GM23338 (cell line): Measurements from ENCODE around the gene MCOLN2. TPM values are rescaled to one million over a fixed set of nuclear protein-coding genes. Genes with fewer than 3 reads are reported as not detected.
"Not testable (repeated sequence)": the region's sequence is repeated elsewhere in the genome, so short reads cannot be mapped to it uniquely, and the experiment has no call there.

Experiments
- ATAC-seq: fragments of 200-7000 bp; cut with Tn5 transposase; 3 replicates; pipeline ENCODE4 v1.9.1; 2020
- DNase-seq: peaks from one replicate; pipeline ENCODE4 v3.0.0-alpha.2; 2015; ENCODE audit warnings: low spot score
- H2AFZ ChIP-seq: fragments of 200-600 bp; sonication (generic); 2 replicates; pipeline ENCODE4 v1.8.0; 2016; ENCODE audit warnings: antibody characterized with exemption, mild to moderate bottlenecking, moderate library complexity
- H3F3A ChIP-seq: fragments of 200-600 bp; sonication (generic); replicated peaks from 2 replicates; pipeline ENCODE4 v1.8.0; 2017; ENCODE audit warnings: antibody characterized with exemption, mixed run types, low read depth
- H3K27ac ChIP-seq: fragments of 200-600 bp; sonication (generic); 2 replicates; pipeline ENCODE4 v1.6.1; 2016; ENCODE audit warnings: low read depth
- H3K27me3 ChIP-seq: fragments of 200-600 bp; sonication (generic); 2 replicates; pipeline ENCODE4 v1.8.0; 2016; ENCODE audit warnings: mild to moderate bottlenecking, mixed run types, moderate library complexity; ENCODE audit not compliant: insufficient read depth
- H3K36me3 ChIP-seq: fragments of 200-600 bp; sonication (generic); 2 replicates; pipeline ENCODE4 v1.8.0; 2016; ENCODE audit warnings: mild to moderate bottlenecking; ENCODE audit not compliant: insufficient read depth
- H3K4me1 ChIP-seq: fragments of 200-600 bp; sonication (generic); 2 replicates; pipeline ENCODE4 v1.8.0; 2016; ENCODE audit warnings: mild to moderate bottlenecking, moderate library complexity; ENCODE audit not compliant: insufficient read depth
- H3K4me2 ChIP-seq: fragments of 200-600 bp; sonication (generic); 2 replicates; pipeline ENCODE4 v1.7.1; 2017; ENCODE audit warnings: mixed run types
- H3K4me3 ChIP-seq: fragments of 200-600 bp; sonication (generic); 2 replicates; pipeline ENCODE4 v1.6.1; 2016; ENCODE audit warnings: mixed run types
- H3K79me2 ChIP-seq: fragments of 200-600 bp; sonication (generic); replicated peaks from 2 replicates; pipeline ENCODE4 v1.8.0; 2017; ENCODE audit warnings: mild to moderate bottlenecking; ENCODE audit not compliant: insufficient read depth
- H3K9me2 ChIP-seq: fragments of 200-600 bp; sonication (generic); 2 replicates; pipeline ENCODE4 v1.8.0; 2017; ENCODE audit not compliant: insufficient read depth
- H4K20me1 ChIP-seq: fragments of 200-600 bp; sonication (generic); replicated peaks from 2 replicates; pipeline ENCODE4 v1.8.0; 2017; ENCODE audit warnings: mild to moderate bottlenecking; ENCODE audit not compliant: insufficient read depth
- H3K27ac Mint-ChIP-seq: 2 replicates; pipeline ENCODE4 v1.8.0; 2020; ENCODE audit warnings: inconsistent platforms, mild to moderate bottlenecking, moderate library complexity, mixed read lengths
- H3K27me3 Mint-ChIP-seq: 3 replicates; pipeline ENCODE4 v1.8.0; 2022; ENCODE audit warnings: low read depth, mild to moderate bottlenecking, moderate library complexity, mixed read lengths, inconsistent platforms; ENCODE audit not compliant: insufficient read depth, poor library complexity
- H3K36me3 Mint-ChIP-seq: 3 replicates; pipeline ENCODE4 v1.8.0; 2021; ENCODE audit warnings: low read depth, mild to moderate bottlenecking, inconsistent platforms, moderate library complexity, mixed read lengths
- H3K4me1 Mint-ChIP-seq: 3 replicates; pipeline ENCODE4 v1.8.0; 2020; ENCODE audit warnings: mild to moderate bottlenecking, inconsistent platforms, mixed read lengths
- H3K4me3 Mint-ChIP-seq: 3 replicates; pipeline ENCODE4 v1.8.0; 2021; ENCODE audit warnings: moderate library complexity, mild to moderate bottlenecking, inconsistent platforms, mixed read lengths
- H3K9me3 Mint-ChIP-seq: 3 replicates; pipeline ENCODE4 v1.8.0; 2020; ENCODE audit warnings: moderate library complexity, mild to moderate bottlenecking, inconsistent platforms, mixed read lengths
- CTCF ChIP-seq, 2 experiments: fragments of 200-600 bp in 1 of 2; sonication (generic) in 1 of 2; conservative IDR thresholded peaks; 2 replicates each; pipeline versions ENCODE4 v1.5.1 to v1.6.1; 2016 to 2017; ENCODE audit warnings: antibody characterized with exemption in 2 of 2, low read depth in 2 of 2, mild to moderate bottlenecking in 2 of 2, moderate library complexity in 1 of 2
- JUNB ChIP-seq: IDR thresholded peaks from one replicate; pipeline ENCODE4 v1.6.1; 2016; ENCODE audit warnings: antibody characterized with exemption; ENCODE audit not compliant: unreplicated experiment
- NANOG ChIP-seq: IDR thresholded peaks from 2 replicates; pipeline ENCODE4 v1.6.1; 2016; ENCODE audit warnings: antibody characterized with exemption, borderline replicate concordance
- ZNF114 ChIP-seq: fragments of 250-450 bp; sonication (Bioruptor Pico); IDR thresholded peaks from 2 replicates; pipeline ENCODE4 v1.5.0; 2020; ENCODE audit warnings: mild to moderate bottlenecking, moderate library complexity
- polyA plus RNA-seq: library from polyadenylated mRNA; unstranded; fragments of >200 nt; fragmentation: Nextera tagmentation; extraction: Ambion mirVana; gene quantifications from 2 replicates; pipeline ENCODE4 v1.2.1, GENCODE V29; 2016
- total RNA-seq: library from RNA; depleted of rRNA; stranded (reverse); fragments of >200 nt; shearing (Covaris generic); gene quantifications from 2 replicates; pipeline ENCODE4 v1.2.3, GENCODE V29; 2014
- TF ChIP-seq, protein P1 (sequence below): fragments of 250-450 bp; sonication (Bioruptor Pico); IDR thresholded peaks from 2 replicates; pipeline ENCODE4 v1.5.0; 2020; ENCODE audit warnings: mild to moderate bottlenecking, moderate library complexity

The MCOLN2 gene
- total and polyA plus RNA-seq, 2 experiments from 2014 or later: 2.7 to 10.0 TPM

DNA sequence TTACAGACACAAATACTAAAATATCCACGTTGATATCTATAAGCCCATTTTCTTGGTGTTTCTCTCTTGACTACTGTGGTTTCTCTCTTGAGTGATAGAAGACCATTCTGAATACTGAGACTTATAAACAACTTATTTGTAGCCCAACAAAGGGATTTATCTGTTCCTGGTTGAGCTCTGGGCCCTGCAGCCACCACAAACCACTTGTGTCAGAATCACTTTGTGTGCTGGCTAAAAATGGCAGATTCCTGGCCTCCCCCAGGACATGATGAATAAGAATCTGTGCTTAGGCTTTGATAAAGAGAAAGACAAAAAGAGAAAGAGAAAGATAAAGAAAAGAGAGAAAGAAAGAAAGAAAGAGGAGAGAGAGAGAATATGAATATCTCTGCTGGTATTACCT is 18.9 kb upstream of the MCOLN2 start (continued):
- TF ChIP-seq, protein P1, sequence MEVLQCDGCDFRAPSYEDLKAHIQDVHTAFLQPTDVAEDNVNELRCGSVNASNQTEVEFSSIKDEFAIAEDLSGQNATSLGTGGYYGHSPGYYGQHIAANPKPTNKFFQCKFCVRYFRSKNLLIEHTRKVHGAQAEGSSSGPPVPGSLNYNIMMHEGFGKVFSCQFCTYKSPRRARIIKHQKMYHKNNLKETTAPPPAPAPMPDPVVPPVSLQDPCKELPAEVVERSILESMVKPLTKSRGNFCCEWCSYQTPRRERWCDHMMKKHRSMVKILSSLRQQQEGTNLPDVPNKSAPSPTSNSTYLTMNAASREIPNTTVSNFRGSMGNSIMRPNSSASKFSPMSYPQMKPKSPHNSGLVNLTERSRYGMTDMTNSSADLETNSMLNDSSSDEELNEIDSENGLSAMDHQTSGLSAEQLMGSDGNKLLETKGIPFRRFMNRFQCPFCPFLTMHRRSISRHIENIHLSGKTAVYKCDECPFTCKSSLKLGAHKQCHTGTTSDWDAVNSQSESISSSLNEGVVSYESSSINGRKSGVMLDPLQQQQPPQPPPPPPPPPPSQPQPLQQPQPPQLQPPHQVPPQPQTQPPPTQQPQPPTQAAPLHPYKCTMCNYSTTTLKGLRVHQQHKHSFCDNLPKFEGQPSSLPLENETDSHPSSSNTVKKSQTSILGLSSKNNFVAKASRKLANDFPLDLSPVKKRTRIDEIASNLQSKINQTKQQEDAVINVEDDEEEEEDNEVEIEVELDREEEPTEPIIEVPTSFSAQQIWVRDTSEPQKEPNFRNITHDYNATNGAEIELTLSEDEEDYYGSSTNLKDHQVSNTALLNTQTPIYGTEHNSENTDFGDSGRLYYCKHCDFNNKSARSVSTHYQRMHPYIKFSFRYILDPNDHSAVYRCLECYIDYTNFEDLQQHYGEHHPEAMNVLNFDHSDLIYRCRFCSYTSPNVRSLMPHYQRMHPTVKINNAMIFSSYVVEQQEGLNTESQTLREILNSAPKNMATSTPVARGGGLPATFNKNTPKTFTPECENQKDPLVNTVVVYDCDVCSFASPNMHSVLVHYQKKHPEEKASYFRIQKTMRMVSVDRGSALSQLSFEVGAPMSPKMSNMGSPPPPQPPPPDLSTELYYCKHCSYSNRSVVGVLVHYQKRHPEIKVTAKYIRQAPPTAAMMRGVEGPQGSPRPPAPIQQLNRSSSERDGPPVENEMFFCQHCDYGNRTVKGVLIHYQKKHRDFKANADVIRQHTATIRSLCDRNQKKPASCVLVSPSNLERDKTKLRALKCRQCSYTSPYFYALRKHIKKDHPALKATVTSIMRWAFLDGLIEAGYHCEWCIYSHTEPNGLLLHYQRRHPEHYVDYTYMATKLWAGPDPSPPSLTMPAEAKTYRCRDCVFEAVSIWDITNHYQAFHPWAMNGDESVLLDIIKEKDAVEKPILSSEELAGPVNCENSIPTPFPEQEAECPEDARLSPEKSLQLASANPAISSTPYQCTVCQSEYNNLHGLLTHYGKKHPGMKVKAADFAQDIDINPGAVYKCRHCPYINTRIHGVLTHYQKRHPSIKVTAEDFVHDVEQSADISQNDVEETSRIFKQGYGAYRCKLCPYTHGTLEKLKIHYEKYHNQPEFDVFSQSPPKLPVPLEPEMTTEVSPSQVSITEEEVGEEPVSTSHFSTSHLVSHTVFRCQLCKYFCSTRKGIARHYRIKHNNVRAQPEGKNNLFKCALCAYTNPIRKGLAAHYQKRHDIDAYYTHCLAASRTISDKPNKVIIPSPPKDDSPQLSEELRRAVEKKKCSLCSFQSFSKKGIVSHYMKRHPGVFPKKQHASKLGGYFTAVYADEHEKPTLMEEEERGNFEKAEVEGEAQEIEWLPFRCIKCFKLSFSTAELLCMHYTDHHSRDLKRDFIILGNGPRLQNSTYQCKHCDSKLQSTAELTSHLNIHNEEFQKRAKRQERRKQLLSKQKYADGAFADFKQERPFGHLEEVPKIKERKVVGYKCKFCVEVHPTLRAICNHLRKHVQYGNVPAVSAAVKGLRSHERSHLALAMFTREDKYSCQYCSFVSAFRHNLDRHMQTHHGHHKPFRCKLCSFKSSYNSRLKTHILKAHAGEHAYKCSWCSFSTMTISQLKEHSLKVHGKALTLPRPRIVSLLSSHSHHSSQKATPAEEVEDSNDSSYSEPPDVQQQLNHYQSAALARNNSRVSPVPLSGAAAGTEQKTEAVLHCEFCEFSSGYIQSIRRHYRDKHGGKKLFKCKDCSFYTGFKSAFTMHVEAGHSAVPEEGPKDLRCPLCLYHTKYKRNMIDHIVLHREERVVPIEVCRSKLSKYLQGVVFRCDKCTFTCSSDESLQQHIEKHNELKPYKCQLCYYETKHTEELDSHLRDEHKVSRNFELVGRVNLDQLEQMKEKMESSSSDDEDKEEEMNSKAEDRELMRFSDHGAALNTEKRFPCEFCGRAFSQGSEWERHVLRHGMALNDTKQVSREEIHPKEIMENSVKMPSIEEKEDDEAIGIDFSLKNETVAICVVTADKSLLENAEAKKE (CRISPR knock-in tag): no peak
- TF ChIP-seq JUNB (no peak), ZNF114 (CRISPR knock-in tag) (no peak), CTCF (conservative IDR thresholded peaks at IDR 0.05; ENCODE audit: low read depth in 2 of 2) (no peak), NANOG (no peak)

- H3K4me1 Mint-ChIP-seq, H3K4me3 ChIP-seq, H3K36me3 Mint-ChIP-seq, H3K9me2 ChIP-seq, DNase-seq, H3F3A ChIP-seq, H3K27me3 Mint-ChIP-seq, H3K4me2 ChIP-seq, H3K27ac Mint-ChIP-seq, H3K36me3 ChIP-seq, H2AFZ ChIP-seq, H3K4me3 Mint-ChIP-seq, H4K20me1 ChIP-seq, H3K79me2 ChIP-seq, H3K4me1 ChIP-seq, H3K27ac ChIP-seq, ATAC-seq: not testable (repeated sequence)
- peaks cover 18% of the 10 kb centered on the region for H3K9me3 Mint-ChIP-seq
- H3K27me3 ChIP-seq: peaks cover 16% of the 10 kb centered on the region
Observed at GRCh38 chr1:85005641-85006040, 8.7 kb upstream of the MCOLN2 start.
